ENCODE data around the gene KCTD2. TPM values are rescaled to one million over a fixed set of nuclear protein-coding genes. Genes with fewer than 3 reads are reported as not detected.
A peak's percentile ranks its signal among the peaks of the same experiment; 100 is the strongest.

Gene KCTD2
- total and polyA plus RNA-seq, 2 of the 13 experiments (the other 11 are each of a cell fraction or from before 2014, with no cell fraction given), result 28.3 to 32.6 TPM

DNA sequence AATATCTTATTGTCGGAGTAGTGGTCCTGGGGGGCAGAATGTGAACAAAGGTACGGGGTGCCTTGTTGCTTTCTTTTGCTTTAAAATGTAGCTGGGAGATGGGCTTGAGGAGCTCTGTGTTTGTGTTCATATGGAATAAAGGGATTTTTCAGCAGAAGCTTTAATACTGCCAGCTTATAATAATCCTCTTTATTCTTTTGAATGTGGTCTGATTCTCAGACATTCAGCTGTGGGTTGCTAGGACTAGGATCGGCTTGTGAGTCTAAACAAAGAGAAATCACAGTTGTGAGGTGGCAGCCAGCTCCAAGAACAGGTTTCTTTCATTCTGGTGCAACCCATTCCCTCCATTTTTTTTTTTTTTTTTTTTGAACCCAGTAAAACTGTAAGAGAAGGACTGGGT, 27.3 kb upstream of the KCTD2 start:
- BruUV-seq (replicated peaks), result no TSS peak
- no peak overlapping the region for H3K4me3 ChIP-seq (replicated peaks in 1 of 3; ENCODE audit: insufficient read depth in 1 of 3, low read depth in 2 of 3, low read length in 3 of 3)
- H3K27ac ChIP-seq (ENCODE audit: extremely low read length, insufficient read depth, low read length), result no peak overlapping the region
- H3K36me3 ChIP-seq (replicated peaks in 1 of 2; ENCODE audit: control insufficient read depth in 1 of 2, insufficient read depth in 2 of 2, low read length in 2 of 2), result peaks cover 25 to 29% of the 10 kb centered on the region in 2 experiments
- H3K9ac ChIP-seq (ENCODE audit: insufficient read depth, low read depth, low read length), result no peak overlapping the region
- no peaks in the 10 kb centered on the region for H3K79me2 ChIP-seq (ENCODE audit: insufficient read depth, low read length)
- 96% methylated on average over 3 of the region's 3 CpGs for WGBS (ENCODE audit: low lambda C conversion rate)
- no peak for FAIRE-seq
- no peak overlapping the region for H2AFZ ChIP-seq (ENCODE audit: low read length)
- H3K27me3 ChIP-seq (ENCODE audit: control insufficient read depth in 1 of 2, insufficient read depth in 2 of 2, low read length in 2 of 2), result no peaks in the 10 kb centered on the region
- TF ChIP-seq ZNF256 (CRISPR knock-in tag; conservative IDR thresholded peaks at IDR 0.05), result no peak
- no peak for TF ChIP-seq MED1 (CRISPR knock-in tag; IDR thresholded peaks at IDR 0.05)
- no peak for TF ChIP-seq PREB (CRISPR knock-in tag; IDR thresholded peaks at IDR 0.05)
- no peak for TF ChIP-seq ZNF841 (CRISPR knock-in tag; IDR thresholded peaks at IDR 0.05; ENCODE audit: borderline replicate concordance)
- no peak for TF ChIP-seq GFI1 (CRISPR knock-in tag; IDR thresholded peaks at IDR 0.05; ENCODE audit: borderline replicate concordance)
- TF ChIP-seq RBM22 (optimal IDR thresholded peaks at IDR 0.05; ENCODE audit: low read length), result no peak
- TF ChIP-seq EZH2 (conservative IDR thresholded peaks at IDR 0.05; ENCODE audit: low read depth, low read length), result no peak
- no peaks in the 10 kb centered on the region for H4K20me1 ChIP-seq (ENCODE audit: insufficient read depth, low read length)
- ChIA-PET POLR2A (no interaction called here), CTCF (ENCODE audit: low intra/inter-chr PET ratio, low total read pairs) (no interaction called here)
- peaks cover 12% of the 10 kb centered on the region for H3K4me1 ChIP-seq (ENCODE audit: insufficient read depth, low read length)
- H3K4me2 ChIP-seq (ENCODE audit: low read depth, low read length), result no peak overlapping the region
- no peaks in the 10 kb centered on the region for H3K9me3 ChIP-seq (ENCODE audit: low read length)
- in situ Hi-C loops (cut with HindIII; ENCODE audit: extremely low pct_ligation_motif_present, low pct_unique_long_range_greater_than_20kb), result no loop called here
- intact Hi-C loops (cut with micrococcal nuclease; ENCODE audit: unreplicated experiment), result no loop called here
- DNase-seq (ENCODE audit: low spot score), result no peak
- no peak for ATAC-seq

DNA sequence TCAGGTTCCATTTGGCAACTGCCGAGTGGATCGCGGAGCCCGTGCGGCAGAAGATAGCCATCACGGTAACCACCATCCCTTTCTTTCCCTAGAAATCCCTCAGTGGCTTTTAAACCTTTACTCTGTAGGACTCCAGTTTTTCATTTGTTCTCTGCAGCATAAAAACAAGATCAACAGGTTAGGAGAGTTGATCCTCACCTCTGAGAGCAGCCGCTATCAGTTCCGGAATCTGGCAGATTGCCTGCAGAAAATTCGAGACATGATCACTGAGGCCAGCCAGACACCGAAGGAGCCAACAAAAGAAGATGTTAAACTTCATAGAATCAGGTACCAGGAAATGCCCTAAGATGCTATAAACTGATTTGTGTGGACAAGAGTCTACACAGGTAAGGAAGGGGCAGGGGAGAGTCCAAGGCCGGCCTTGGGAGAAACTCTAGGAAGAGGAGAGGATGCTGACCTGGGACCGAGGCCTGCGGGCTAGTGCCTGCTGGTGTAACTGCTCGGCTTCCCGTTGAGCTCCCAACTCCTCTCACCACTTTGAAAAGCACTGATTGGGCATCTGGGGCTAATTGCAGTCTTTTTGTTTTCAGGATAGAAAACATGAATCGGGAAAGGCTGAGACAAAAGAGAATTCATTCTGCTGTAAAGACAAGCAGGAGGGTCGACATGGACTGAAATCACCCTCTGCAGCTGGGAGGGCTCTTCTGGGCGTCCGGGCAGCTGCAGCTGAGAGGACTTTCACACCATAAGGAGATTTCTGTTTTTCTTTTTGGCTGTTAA, 26.5 kb upstream of the KCTD2 start:
- Histone ChIP-seq H4K20me1 (ENCODE audit: insufficient read depth, low read length) (no peaks in the 10 kb centered on the region), H3K36me3 (replicated peaks in 1 of 2; ENCODE audit: control insufficient read depth in 1 of 2, insufficient read depth in 2 of 2, low read length in 2 of 2) (peaks cover 24 to 29% of the 10 kb centered on the region in 2 experiments), H2AFZ (ENCODE audit: low read length) (no peak overlapping the region), H3K79me2 (ENCODE audit: insufficient read depth, low read length) (no peaks in the 10 kb centered on the region), H3K27ac (ENCODE audit: extremely low read length, insufficient read depth, low read length) (no peak overlapping the region), H3K9ac (ENCODE audit: insufficient read depth, low read depth, low read length) (no peak overlapping the region), H3K4me3 (replicated peaks in 1 of 3; ENCODE audit: insufficient read depth in 1 of 3, low read depth in 2 of 3, low read length in 3 of 3) (no peak overlapping the region), H3K4me1 (ENCODE audit: insufficient read depth, low read length) (peaks cover 20% of the 10 kb centered on the region), H3K27me3 (ENCODE audit: control insufficient read depth in 1 of 2, insufficient read depth in 2 of 2, low read length in 2 of 2) (no peaks in the 10 kb centered on the region), H3K9me3 (ENCODE audit: low read length) (no peaks in the 10 kb centered on the region), H3K4me2 (ENCODE audit: low read depth, low read length) (no peak overlapping the region)
- TSS peak; percentile 34 for BruUV-seq (replicated peaks)
- FAIRE-seq, result no peak
- intact Hi-C loops (cut with micrococcal nuclease; ENCODE audit: unreplicated experiment) (no loop called here), in situ Hi-C loops (cut with HindIII; ENCODE audit: extremely low pct_ligation_motif_present, low pct_unique_long_range_greater_than_20kb) (no loop called here)
- no peak for DNase-seq (ENCODE audit: low spot score)
- POLR2A ChIA-PET, result no interaction called here
- no peak for ATAC-seq
- CTCF ChIA-PET (ENCODE audit: low intra/inter-chr PET ratio, low total read pairs), result no interaction called here
- WGBS (ENCODE audit: low lambda C conversion rate), result 93% methylated on average over 19 of the region's 19 CpGs
- no peak for TF ChIP-seq MEIS1 (CRISPR knock-in tag; IDR thresholded peaks at IDR 0.05; ENCODE audit: borderline replicate concordance)
- no peak for TF ChIP-seq NFIB (CRISPR knock-in tag; IDR thresholded peaks at IDR 0.05; ENCODE audit: borderline replicate concordance)
- no peak for TF ChIP-seq ZMYM2 (CRISPR knock-in tag; IDR thresholded peaks at IDR 0.05)
- TF ChIP-seq MTA3 (CRISPR knock-in tag; IDR thresholded peaks at IDR 0.05), result no peak
- no peak for TF ChIP-seq TP53 (CRISPR knock-in tag; conservative IDR thresholded peaks at IDR 0.05)
- no peak for TF ChIP-seq ZNF569 (CRISPR knock-in tag; IDR thresholded peaks at IDR 0.05; ENCODE audit: borderline replicate concordance)
- no peak for TF ChIP-seq NFE2L2 (IDR thresholded peaks at IDR 0.05; ENCODE audit: low read length)
- TF ChIP-seq ZNF879 (CRISPR knock-in tag; IDR thresholded peaks at IDR 0.05), result no peak
- no peak for TF ChIP-seq DNMT3B (CRISPR knock-in tag; conservative IDR thresholded peaks at IDR 0.05)
- TF ChIP-seq JARID2 (CRISPR knock-in tag; IDR thresholded peaks at IDR 0.05; ENCODE audit: insufficient replicate concordance), result no peak
- no peak for TF ChIP-seq MBD4 (IDR thresholded peaks at IDR 0.05; ENCODE audit: borderline replicate concordance, low read length)

All from HepG2 (cell line).